Dermis blood vessel endothelial cell (primary cell): ENCODE measurements around the gene PAQR7. TPM values are rescaled to one million over a fixed set of nuclear protein-coding genes. Genes with fewer than 3 reads are reported as not detected.
A peak's percentile ranks its signal among the peaks of the same experiment; 100 is the strongest.

ENCODE experiments used
- DNase-seq: peaks from one replicate; pipeline ENCODE4 v3.0.0; 2010
- total RNA-seq: library from RNA; depleted of rRNA; stranded (reverse); fragments of >200 nt; gene quantifications from 2 replicates; pipeline ENCODE4 v1.2.3, GENCODE V29; 2014

Gene PAQR7
- total RNA-seq, 1 donor from 2014 or later = 9.0 TPM

DNA sequence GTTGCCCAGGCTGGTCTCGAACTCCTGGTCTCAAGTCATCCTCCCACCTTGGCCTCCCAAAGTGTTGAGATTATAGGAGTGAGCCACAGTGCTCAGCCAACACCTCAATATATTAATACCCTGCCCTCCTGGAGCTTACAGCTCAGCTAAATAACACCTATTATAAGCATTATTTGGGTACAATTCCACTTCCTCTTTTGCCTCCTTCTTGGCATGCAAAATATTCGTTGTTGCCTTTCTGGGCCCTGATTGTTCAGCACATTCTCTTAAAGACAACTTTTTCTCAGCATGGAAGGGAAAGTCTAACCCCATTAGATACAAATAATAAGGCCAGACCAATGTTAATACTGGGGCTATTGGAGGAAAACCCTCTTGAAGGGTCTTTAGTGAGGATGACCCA, 2.8 kb downstream of the PAQR7 start:
- DNase-seq = no peak

DNA sequence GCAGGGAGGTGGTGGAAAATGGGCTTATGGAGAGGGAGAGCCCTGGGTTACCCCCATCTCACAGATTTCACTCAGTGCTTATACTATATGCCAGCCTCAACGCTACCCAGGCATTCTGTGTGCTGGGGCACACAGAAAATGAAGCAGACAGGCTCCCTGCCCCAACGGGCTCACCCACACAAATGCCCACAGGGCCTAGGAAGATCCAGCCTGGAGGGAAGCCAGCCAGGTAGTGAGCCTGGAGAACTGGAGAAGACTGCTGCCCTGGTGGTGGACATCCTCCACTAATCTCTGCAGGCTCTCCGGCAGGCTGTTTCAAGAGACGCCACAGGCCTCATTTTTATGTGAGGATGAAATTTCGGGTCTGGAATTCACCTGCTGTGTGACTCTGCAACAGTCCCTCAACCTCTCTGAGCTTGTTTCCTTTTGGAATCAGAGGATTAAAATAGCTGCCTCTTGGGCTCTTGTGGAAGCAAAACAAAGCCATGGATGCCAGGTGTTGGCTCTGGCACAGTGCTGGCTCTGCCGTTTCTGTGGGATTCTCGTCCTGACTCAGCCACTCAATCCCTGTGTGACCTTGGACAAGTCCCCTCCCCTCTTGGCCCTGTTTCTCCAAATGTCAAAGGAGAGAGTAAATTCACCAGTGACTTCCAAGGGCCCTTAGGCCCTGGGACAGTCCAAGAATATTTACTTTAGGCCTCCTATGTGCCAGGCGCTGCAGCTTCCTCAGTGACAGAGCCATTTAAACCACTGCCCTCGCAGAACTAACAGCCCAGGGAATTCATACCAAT, 3.6 kb downstream of the PAQR7 start:
- DNase-seq = no peak

DNA sequence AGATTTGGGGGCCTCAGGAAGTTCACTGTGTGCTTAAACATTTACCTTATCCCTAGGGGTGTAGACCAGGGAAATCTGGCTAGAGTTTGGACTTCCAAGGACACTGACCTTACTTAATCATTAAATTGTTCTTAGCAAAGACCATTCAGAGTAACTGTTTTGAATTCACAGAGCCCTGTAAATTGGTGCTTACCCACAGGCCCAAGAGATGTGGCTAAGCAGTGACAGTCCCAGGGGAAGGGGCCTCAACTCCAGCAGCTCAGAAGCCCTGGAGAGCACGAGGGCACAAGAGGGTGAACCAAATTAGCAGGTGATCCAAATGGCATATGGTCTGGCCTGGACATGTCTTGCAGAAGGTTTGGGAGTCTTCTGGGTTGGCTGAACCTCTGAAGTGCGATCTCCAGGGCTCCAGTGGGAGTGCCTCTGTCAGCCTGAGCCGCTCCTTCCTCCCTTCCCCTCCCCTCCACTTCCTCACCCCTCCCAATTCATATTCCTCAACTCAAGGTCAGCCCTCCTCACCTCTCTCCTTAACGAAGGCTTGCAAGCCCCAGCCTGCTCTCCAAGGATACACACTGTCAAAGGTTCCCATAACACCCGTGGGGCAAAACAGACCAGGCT, 4.3 kb downstream of the PAQR7 start:
- no peak for DNase-seq

DNA sequence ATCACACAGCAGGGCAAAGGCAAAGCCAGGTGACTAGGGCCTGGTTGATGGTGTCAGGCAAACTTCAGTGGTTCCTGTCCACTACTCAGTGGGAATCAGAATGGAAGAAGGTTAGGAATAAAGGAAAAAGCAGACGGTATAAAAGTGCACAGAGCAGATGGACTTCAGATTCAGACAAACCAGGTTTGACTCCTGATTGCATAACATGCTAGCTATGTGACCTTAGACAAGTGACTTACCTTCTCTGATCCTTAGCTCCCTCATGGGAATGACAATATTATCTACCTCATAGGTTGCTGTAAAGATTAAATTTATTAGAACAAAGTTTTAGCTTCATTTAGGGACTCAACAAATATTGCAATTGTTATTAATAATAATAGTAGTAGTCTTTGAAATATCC, 4.9 kb downstream of the PAQR7 start:
- no peak for DNase-seq

DNA sequence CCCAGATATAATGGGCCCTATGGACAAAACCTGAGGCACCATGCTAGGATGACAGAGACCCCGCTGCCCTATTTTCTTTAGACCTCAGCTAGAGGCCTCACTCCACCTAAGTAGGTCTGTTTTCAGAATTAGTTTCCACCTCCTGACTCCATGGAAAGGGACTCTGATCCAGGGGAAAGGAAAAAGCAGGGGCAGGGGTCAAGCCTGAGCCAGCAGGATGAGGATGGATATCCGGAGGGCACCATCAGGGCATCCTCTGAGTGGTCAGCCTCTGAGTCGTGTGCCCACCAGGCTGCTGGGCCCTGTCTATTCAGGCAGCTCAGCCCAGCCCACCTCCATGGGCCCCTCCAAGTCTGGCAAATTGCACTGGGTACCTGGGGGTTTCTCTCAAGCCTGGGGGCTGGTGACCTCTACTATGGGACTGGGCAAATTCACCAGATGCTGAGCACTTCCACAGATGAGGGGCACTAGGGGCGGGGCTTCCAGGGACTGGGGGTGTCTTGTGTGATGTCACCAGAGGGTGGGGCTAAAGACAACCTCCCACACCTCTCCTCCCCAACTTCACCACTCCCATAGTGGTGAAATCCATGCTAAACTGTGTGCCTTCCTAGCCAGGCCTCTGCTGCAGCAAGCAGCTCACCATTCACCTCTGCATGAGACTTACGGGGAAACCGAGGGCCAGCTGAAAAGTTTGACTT, 5.5 kb downstream of the PAQR7 start:
- DNase-seq = no peak

DNA sequence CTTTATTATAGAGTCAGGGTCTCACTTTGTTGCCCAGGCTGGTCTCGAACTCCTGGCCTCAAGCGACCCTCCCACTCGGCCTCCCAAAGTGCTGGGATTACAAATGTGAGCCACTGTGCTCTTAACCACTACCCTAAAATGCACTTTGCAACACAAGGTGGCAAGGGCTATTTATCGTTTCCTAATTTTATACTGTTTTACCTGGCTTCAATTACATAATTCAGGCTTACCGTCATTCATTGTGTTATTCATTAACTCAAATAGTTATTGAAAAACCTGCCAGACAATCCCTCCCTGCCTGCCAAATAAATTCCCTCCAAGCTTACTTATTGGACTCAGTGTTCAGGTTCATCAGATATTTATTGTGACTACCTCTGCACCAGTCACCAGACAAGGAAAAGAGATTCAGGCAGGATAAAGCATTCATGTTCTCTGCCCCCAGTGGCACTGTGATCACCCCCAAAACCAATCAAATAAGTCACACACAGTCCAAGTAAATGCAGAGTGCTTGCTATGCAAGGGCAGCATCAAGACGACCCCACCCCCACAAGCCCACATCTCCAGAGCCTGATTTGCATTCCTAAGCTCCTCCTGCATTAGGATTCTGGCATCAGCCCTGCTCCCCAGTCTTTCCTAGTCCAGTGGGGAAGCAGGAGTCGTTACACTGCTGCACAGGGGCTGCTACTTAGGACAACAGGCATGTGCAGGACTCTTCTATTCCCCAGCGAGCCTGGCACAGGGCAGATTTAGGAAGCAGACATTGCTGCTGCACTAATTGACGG, 8.1 kb downstream of the PAQR7 start:
- no peak for DNase-seq

DNA sequence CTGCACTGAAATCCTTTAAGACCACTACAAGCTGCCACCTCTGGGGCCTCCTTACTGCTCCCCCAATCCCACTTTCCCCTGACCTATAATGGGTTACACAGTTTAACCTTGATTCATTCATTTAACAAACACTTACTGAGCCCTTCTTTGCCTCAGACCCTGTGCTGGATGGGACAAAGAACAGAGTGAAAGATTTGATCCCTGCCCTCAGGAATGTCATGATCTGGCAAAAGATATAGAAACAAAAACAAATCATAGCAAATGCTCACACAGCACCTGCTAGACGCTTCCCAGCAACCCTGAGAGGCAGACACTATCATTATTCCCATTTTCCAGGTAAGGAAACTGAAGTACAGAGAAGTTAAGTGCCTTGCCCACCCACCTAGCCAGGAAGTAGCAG, 9.2 kb downstream of the PAQR7 start:
- no peak for DNase-seq

DNA sequence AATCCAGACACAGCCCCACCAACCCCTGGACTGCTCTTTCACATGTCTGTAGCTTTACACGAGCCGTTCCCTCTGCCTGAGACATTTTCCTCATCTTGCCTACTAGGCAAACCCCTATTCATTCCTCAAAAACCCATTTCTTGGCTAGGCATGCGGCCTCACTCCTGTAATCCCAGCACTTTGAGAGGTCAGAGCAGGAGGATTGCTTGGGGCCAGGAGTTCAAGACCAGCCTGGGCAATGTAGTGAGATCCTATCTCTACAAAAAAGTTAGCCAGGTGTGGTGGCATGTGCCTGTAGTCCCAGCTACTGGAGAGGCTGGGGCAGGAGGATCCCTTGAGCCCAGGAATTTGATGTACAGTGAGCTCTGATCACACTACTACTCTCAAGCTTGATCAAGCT, 11.1 kb downstream of the PAQR7 start:
- DNase-seq = no peak

DNA sequence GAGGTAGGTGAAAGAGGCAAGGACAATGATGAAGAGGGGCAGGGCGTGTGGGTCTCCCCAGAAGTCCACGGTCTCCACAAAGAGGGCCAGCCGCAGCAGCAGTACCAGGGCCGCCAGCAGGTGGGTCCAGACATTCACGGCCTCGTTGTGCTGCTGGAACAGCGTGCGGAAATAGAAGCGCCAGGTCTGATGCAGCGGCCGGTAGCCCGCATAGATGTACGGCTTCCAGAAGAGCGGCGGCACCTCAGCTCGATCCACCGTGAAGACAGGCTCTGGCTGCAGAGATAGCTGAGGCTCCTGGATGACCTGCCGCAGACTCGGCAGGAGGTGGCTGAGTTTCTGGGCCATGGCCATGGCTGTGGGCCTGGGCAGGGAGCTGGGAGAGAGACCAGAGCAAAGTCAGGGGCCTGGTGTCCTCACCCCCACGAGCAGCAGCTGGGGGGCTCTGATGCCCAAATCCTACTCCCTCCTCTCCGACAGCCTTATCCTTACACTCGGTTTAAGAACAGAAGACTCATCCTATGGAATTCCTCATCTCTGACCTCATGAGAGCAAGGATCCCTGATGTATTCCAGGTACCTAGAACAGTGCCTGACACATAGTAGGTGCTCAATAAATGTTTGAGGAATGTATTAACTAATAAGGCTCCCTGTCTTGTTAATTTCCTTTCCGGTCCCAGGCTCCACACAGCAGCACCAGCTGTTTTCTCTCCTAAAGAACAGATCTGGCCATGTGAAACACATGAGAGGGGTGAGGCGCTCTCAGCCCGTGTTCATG, 11.8 kb downstream of the PAQR7 start:
- no peak for DNase-seq

DNA sequence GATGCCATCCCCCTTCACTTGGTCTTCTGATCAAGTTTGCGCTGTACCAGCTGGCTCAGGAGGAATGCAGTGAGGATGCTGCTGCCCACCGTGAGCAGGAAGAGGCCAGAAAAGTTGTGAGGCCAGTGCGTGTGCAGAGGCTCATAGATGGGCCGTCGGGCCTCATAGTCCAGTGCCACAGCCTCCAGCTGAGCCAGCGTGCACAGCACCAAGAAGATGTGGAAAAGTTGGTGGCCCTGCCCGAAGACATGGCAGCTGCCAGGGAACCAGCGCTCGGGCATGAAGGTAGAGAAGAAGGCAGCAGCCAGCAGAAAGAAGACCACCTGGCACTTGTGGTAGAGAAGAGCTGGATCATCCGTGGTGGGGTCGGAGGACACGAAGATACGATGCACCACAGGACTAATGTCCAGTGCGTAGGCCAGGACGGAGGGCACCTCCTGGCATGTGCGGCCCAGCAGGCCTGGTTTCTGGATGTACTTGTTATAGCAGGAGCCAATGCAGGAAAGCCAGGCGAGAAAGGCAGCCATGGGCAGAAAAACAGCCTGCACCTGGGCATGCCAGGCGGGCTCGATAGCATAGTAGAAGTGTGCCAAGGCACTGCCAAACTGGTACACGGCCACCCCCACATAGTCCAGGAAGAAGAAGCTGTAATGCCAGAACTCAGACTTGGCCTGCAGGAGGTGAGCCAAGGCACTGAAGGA, 12.6 kb downstream of the PAQR7 start:
- no peak for DNase-seq

DNA sequence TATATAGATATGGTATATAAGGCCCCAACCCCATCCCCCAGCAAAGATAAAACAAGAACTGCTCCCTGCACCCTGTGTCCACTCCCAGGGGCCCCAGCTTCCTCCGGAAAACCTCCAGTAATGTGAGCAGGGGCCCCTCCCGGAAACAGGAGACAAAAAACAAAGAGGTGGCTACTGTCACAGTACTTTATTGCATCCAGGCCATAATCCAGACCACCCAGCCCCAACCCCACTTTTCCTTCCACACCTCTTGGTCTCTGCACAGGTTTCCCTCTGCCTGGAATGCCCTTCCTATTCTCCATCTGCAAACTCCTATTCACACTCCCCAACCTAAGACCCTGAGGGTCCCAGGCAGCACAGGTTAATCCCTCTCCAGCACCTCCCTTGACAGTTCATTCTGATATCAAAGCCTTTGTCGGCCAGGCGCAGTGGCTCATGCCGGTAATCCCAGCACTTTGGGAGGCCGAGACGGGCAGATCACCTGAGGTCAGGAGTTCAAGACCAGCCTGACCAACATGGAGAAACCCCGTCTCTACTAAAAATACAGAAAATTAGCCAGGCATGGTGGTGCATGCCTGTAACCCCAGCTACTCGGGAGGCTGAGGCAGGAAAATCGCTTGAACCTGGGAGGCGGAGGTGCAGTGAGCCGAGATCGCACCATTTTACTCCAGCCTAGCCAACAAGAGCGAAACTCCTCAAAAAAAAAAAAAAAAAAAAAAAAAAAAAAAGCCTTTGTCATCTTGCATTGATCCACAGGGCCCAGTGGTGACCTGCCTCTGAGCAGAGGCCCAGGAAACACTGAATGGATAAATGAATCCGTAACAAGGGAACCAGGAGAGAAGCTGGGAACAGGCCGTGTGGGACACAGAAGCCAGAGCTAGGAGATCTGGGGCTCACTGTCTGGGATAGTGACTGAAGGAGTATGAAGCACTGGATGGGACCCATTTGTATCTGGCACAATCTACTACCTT, 13.9 kb downstream of the PAQR7 start:
- DNase-seq = peak; percentile 38

DNA sequence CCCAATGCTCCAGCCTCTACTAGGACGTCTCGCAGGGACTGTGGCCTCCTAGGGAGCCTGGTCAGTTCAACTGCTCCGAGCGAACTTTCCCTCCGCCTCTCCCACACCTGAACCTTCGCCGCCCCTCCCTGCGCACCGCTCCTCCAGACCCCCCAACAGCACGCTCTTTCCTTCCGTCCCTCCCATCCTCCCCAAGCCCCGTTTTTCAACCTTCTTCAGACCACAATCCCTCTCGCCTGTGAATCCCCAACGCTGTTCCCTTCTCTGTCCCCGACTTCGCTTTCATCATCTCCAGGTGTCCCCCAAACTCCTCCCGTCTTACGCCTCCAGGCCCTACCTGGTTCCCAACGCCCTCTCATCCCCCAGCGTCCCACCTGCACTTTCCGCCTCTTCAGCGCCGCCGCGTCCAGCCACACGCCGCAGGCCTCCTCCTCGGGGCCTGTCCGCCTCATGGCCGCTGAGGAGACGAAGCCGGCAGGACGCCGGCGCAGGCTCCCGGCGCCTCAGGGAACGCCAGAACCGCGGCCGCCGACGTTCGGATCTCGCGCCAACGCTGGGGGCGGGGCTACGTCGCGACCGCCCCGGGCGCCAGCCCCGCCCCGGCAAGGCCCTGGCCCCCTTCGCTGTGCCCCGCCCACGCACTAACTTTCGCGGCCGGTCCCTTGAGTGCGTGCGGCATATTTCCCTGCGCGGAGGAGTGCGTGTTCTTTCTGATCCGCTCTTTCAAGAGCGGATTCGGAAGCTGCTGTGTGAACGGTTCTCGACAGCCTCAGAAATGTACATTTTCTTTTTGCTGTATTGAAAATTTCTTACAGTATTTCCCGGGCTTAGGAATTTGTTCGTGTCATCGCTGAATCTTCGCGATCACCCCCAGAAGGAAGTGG, 16.4 kb downstream of the PAQR7 start, which contains the start of gene AUNIP:
Gene AUNIP (minus strand): TSS at position 552 of the 884 bp plus-strand sequence. CDS start 100 bp downstream, at position 452.
- DNase-seq = peak; percentile 90

DNA sequence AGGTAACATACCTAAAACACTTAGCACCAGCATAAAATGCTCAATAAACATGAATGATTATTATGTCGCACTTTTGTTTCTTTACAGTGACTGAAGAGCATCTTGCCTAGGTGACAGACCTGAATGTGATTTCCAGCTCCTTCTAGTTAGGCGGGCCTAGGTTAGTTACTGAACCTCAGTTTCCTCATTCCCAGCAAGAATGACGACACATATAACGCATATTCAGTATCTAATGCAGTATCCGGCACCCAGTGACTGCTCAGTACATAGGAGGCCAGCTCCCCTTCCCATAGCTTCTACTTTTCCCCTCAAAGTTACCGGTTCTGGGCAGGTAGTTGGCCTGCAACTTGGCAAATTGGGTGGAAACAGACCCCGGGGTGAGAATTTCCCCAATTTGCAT, 17.0 kb downstream of the PAQR7 start:
- DNase-seq = no peak

DNA sequence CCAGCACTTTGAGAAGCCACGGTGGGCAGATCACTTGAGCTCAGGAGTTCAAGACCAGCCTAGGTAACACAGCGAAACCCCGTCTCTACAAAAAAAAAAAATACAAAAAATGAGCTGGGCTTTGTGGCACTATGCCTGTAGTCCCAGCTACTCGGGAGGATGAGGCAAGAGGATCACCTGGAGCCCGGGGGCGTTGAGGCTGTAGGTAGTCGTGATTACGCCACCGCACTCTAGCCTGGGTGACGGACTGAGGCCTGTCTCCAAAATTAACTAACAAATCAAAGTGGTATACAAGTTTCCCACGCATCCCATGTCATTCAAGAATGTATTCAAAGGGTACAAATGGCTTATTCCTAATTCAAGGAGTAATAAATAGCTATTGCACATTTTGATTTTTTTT, 18.7 kb downstream of the PAQR7 start:
- DNase-seq = no peak

DNA sequence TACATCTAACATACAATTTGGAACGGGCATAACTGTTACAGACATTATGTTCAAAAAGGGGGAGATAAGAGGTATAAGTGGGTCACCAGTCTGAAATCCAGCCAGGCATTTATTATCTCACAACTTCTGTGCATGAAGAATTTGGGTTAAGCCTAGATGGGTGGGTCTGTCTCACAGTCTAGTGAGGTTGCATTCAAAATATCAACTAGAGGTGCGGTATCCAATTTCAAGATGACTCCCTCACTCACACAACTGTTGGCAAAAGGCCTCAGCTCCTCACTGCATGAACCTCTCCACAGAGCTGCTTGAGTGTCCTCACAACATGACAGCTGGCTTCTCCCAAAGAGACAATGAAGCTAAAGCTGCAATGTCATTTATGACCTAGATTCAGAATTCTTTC, 21.0 kb downstream of the PAQR7 start:
- DNase-seq = no peak

DNA sequence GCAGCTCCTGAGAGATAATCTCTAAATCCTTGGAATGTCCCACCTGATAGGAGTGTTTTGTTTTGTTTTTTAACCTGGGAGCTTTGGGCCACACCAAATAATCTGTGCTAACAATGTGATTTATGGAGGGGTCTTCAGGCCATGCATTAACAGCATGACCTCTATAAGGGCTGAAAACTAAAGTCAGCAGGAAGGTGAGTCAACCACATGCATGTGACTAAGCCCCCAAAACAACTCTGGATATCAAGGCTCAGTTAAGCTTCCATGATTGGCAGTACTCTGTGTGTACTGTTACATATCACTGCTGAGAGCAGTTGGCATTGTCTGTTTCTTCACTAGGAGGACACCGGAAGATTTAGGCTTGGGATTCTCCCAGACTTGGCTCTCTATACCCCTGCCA, 27.0 kb downstream of the PAQR7 start:
- peak; percentile 38 for DNase-seq

DNA sequence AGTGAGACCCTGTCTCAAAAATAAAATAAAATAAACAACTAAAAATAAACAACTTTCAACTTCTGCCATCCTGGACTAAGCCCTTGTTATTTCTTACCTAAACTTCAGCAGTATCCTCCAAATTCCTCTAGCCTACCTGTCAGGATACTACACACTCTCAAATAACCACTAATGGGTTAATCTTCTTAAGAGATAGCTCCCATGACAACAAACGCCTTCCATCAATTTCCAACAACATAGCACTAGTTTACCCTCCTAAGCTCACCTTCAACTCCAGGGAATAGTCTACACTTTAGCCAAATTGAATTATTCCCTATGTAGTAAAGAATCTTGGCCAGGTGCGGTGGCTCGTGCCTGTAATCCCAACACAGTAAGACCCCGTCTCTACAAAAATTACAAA, 27.6 kb downstream of the PAQR7 start:
- no peak for DNase-seq

DNA sequence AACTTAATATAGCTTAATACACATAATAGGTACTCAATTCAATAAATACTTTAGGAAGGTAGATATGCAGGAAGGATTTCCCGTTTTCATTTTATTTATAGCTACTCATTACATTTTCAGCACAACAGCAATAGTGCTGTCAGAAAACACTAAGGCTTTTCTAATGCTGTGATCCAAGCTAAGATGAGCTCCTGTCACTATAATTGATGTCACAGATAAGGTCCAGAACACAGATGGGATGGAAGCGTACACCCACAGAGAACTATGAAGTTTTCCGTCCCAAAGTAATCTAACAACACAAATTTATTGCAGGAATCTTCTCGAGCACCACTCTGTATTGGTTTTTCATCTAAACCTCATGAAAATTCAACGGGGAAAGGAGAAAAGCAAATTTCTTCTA, 29.8 kb downstream of the PAQR7 start:
- DNase-seq = no peak
